Tibial nerve (tissue), 4 donors: ENCODE data around the gene CDCP2. TPM values are rescaled to one million over a fixed set of nuclear protein-coding genes. Genes with fewer than 3 reads are reported as not detected.

Experiments used
- DNase-seq, 2 donors: peaks; one replicate each; pipeline ENCODE4 v3.0.0-alpha.2; 2019; ENCODE audit warnings: low spot score in 2 of 2
- H3K27ac ChIP-seq, 4 donors: fragments of 200-600 bp; sonication (generic) in 3 of 4; one replicate each; pipeline ENCODE4 v1.5.1; 2017 to 2019; ENCODE audit warnings: mild to moderate bottlenecking in 1 of 4
- H3K27me3 ChIP-seq, 2 donors: fragments of 200-600 bp; sonication (generic) in 1 of 2; one replicate each; pipeline versions ENCODE4 v1.5.1 to v1.6.0; 2017 to 2019
- H3K36me3 ChIP-seq, 3 donors: fragments of 200-600 bp; sonication (generic); one replicate each; pipeline ENCODE4 v1.5.1; 2018 to 2019
- H3K4me1 ChIP-seq, 4 donors: fragments of 200-600 bp; sonication (generic) in 3 of 4; one replicate each; pipeline ENCODE4 v1.5.1; 2017 to 2019
- H3K4me3 ChIP-seq, 4 donors: fragments of 200-600 bp; sonication (generic) in 3 of 4; one replicate each; pipeline ENCODE4 v1.5.1; 2017 to 2019; ENCODE audit warnings: mild to moderate bottlenecking in 1 of 4, moderate library complexity in 1 of 4
- H3K9me3 ChIP-seq, 4 donors: fragments of 200-600 bp; sonication (generic) in 3 of 4; one replicate each; pipeline ENCODE4 v1.5.1; 2017 to 2019
- EP300 ChIP-seq, 2 donors: sonication (generic); formaldehyde crosslinking; IDR thresholded peaks; one replicate each; pipeline ENCODE4 v1.6.1; 2017; ENCODE audit warnings: antibody characterized with exemption in 2 of 2, mild to moderate bottlenecking in 1 of 2
- POLR2A ChIP-seq, 2 donors: fragments of 450-650 bp; IDR thresholded peaks; one replicate each; pipeline ENCODE4 v1.6.1; 2017; ENCODE audit warnings: antibody characterized with exemption in 2 of 2, mild to moderate bottlenecking in 2 of 2, moderate library complexity in 2 of 2
- WGBS, 2 donors: methylation state at CpG; one replicate each; pipeline ENCODE4 v1.1.5; 2018; 5-methylcytosine and 5-hydroxymethylcytosine counted together
- total RNA-seq, 4 donors: library from RNA; depleted of rRNA; stranded (reverse); fragments of >200 nt; gene quantifications; one replicate each; pipeline ENCODE4 v1.1.0, GENCODE V29; 2016
- TF ChIP-seq, protein P1 (sequence below), 5 experiments: fragments of 200-600 bp in 3 of 5; fragments of 450-650 bp in 2 of 5; sonication (generic) in 3 of 5; IDR thresholded peaks; one replicate each; pipeline ENCODE4 v1.5.1; 2016 to 2019; ENCODE audit warnings: antibody characterized with exemption in 5 of 5, mild to moderate bottlenecking in 3 of 5, moderate library complexity in 2 of 5

The CDCP2 gene
- total RNA-seq, 4 donors from 2014 or later = 0.30 to 0.44 TPM; not detected in 2

DNA sequence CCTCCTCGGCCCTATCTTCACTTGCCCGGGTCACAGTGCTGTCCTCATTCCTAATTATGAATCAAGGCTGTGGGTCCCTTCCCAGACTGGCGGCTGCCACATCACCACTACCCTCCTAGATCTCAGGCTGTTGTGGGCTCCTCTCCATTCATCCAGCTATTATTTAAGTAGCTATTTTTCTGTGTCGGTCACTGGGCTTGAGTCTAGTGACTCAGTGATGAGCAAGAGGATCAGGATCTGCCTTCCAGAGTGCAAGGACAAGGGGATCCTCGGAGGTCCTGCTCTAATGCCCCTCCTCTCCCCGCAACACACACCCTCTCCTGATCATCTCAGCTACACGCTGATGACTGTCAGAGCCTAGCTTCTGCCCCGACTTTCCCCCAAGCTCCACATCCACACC, 34.1 kb downstream of the CDCP2 start:
- H3K4me3 ChIP-seq = no peak overlapping the region
- H3K27me3 ChIP-seq = no peaks in the 10 kb centered on the region
- no peak for DNase-seq
- H3K36me3 ChIP-seq = no peaks in the 10 kb centered on the region
- no peaks in the 10 kb centered on the region for H3K9me3 ChIP-seq
- no peak overlapping the region for H3K27ac ChIP-seq
- TF ChIP-seq, protein P1, sequence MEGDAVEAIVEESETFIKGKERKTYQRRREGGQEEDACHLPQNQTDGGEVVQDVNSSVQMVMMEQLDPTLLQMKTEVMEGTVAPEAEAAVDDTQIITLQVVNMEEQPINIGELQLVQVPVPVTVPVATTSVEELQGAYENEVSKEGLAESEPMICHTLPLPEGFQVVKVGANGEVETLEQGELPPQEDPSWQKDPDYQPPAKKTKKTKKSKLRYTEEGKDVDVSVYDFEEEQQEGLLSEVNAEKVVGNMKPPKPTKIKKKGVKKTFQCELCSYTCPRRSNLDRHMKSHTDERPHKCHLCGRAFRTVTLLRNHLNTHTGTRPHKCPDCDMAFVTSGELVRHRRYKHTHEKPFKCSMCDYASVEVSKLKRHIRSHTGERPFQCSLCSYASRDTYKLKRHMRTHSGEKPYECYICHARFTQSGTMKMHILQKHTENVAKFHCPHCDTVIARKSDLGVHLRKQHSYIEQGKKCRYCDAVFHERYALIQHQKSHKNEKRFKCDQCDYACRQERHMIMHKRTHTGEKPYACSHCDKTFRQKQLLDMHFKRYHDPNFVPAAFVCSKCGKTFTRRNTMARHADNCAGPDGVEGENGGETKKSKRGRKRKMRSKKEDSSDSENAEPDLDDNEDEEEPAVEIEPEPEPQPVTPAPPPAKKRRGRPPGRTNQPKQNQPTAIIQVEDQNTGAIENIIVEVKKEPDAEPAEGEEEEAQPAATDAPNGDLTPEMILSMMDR (IDR thresholded peaks at IDR 0.05) = no peak
- no peak for TF ChIP-seq EP300 (IDR thresholded peaks at IDR 0.05)
- TF ChIP-seq POLR2A (IDR thresholded peaks at IDR 0.05) = no peak
- 60 to 65% methylated on average over 8 of the region's 8 CpGs for WGBS, 2 donors
- peaks cover 0 to 13% (median 8%) of the 10 kb centered on the region in 4 donors for H3K4me1 ChIP-seq

DNA sequence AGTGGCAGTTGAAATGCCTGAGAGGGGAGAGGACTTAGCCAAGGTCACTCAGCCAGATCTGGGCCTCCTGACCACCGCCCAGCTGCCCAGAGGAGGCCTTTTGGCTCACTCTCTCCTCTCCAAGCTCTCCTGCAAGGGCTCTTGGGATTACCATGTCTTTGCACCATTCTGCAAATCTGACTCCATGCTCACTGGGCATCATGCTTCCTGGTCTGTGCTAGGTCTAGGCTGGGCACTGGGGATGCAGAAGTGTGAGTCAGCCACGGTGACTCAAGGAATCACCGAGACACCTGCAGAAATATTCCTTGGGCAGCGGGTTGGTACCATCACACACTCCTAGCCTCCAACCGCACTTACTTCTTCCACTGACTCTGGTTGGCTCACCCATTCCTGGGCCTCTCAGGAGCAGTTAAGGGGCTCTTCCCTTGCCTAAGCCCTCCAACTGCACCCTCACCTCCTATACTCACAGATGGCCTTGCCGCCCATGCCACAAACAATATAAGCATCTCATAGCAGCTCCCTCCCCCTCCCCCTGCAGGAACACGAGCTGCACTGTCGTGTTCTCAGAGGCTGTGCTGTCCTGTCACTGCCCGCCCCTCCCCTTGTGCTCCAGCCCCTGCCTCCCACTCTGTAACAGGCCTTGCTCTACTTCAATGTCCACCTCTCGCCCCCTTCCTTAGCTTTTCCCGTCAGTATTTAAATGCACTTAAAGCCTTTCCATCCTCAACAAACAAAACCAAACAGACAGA, 34.8 kb downstream of the CDCP2 start:
- WGBS, 2 donors = 67 to 76% methylated on average over 11 of the region's 11 CpGs
- peaks cover 0 to 13% (median 8%) of the 10 kb centered on the region in 4 donors for H3K4me1 ChIP-seq
- no peaks in the 10 kb centered on the region for H3K9me3 ChIP-seq
- no peaks in the 10 kb centered on the region for H3K27me3 ChIP-seq
- H3K27ac ChIP-seq = no peak overlapping the region
- no peak overlapping the region for H3K4me3 ChIP-seq
- no peak for TF ChIP-seq EP300 (IDR thresholded peaks at IDR 0.05)
- TF ChIP-seq, protein P1 (IDR thresholded peaks at IDR 0.05) = no peak
- TF ChIP-seq POLR2A (IDR thresholded peaks at IDR 0.05) = no peak
- DNase-seq = no peak
- no peaks in the 10 kb centered on the region for H3K36me3 ChIP-seq

DNA sequence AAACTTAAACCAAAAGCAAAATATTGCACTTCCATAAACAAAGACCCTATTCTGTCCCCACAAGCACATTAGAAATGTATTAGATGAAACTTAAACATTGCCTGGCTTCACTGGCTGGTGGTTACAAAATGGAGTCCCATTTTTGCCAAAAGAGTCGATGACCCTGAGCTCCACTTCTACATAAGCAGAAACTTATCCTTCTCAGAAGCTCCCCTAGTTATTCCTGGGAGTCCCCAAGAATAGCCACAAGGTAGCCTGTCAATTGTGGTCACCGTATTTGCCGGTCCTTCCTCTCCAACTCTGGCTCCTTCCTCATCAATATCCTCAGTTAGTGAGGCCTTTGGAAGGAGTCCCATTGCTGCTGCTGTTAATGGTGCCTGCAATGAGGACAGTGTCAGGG, 37.3 kb downstream of the CDCP2 start:
- 89% methylated on average over 3 of the region's 3 CpGs for WGBS, 2 donors
- H3K27ac ChIP-seq = no peak overlapping the region
- no peaks in the 10 kb centered on the region for H3K27me3 ChIP-seq
- no peaks in the 10 kb centered on the region for H3K36me3 ChIP-seq
- no peaks in the 10 kb centered on the region for H3K9me3 ChIP-seq
- no peaks in the 10 kb centered on the region for H3K4me1 ChIP-seq
- DNase-seq = no peak
- H3K4me3 ChIP-seq = no peak overlapping the region
- TF ChIP-seq EP300 (IDR thresholded peaks at IDR 0.05) (no peak), POLR2A (IDR thresholded peaks at IDR 0.05) (no peak)
- TF ChIP-seq, protein P1 (IDR thresholded peaks at IDR 0.05) = no peak

DNA sequence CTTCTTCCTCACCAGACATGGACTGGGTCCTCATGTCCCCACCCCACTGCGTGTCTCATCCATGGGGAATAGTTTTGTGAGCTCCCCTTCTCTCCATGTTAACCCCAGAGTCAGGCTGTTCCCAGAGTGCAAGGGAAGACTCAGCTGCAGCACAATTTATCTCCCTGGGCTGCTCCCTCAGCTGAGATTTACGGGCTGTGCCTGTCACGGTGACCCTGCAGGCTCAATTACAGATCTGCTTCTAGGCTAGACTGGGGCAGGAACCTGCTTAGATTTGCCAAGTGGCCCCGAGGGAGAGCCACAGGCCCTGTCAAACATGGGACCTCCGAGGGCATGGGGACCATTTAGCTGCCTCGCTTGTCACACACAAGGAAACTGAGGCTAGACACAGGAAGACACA, 37.8 kb downstream of the CDCP2 start:
- TF ChIP-seq EP300 (IDR thresholded peaks at IDR 0.05) = no peak
- TF ChIP-seq POLR2A (IDR thresholded peaks at IDR 0.05) = no peak
- TF ChIP-seq, protein P1 (IDR thresholded peaks at IDR 0.05) = no peak
- H3K27ac ChIP-seq = no peak overlapping the region
- H3K4me3 ChIP-seq = no peak overlapping the region
- no peaks in the 10 kb centered on the region for H3K27me3 ChIP-seq
- WGBS, 2 donors = 63 to 78% methylated on average over 6 of the region's 6 CpGs
- no peaks in the 10 kb centered on the region for H3K9me3 ChIP-seq
- no peaks in the 10 kb centered on the region for H3K36me3 ChIP-seq
- no peak for DNase-seq
- H3K4me1 ChIP-seq = no peaks in the 10 kb centered on the region

DNA sequence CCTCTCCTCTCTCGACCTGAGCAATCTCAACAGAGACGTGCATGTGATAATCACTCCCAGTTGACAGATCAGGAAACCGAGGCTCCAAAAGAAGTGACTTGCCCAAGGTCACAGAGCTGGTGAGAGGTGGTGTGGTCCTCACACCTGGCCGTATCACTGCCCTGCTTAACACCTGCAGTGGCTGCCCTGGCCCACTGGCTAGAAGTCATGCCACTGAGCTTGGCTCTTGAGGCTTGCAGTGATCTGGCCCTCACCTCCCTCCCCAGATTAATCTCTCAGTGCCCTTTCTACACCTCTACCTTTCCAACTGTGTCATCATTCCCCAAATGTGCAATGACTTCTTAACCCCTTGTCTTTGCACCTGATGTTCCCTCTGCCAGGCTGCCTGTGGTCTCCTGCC, 38.8 kb downstream of the CDCP2 start:
- no peak overlapping the region for H3K4me3 ChIP-seq
- H3K9me3 ChIP-seq = no peaks in the 10 kb centered on the region
- no peaks in the 10 kb centered on the region for H3K27me3 ChIP-seq
- WGBS, 2 donors = 84 to 85% methylated on average over 4 of the region's 4 CpGs
- DNase-seq = no peak
- no peaks in the 10 kb centered on the region for H3K4me1 ChIP-seq
- no peak for TF ChIP-seq EP300 (IDR thresholded peaks at IDR 0.05)
- TF ChIP-seq, protein P1 (IDR thresholded peaks at IDR 0.05) = no peak
- TF ChIP-seq POLR2A (IDR thresholded peaks at IDR 0.05) = no peak
- no peak overlapping the region for H3K27ac ChIP-seq
- H3K36me3 ChIP-seq = no peaks in the 10 kb centered on the region
